ENCODE measurements around the gene SCYL1. TPM values are rescaled to one million over a fixed set of nuclear protein-coding genes. Genes with fewer than 3 reads are reported as not detected.

Gene SCYL1
- total RNA-seq, 1 donor from 2014 or later: 16.9 TPM

- no peaks in the 10 kb centered on the region for H3K9me3 ChIP-seq (ENCODE audit: low read depth)
- H3K27ac ChIP-seq: no peak overlapping the region
- H3K9ac ChIP-seq: no peak overlapping the region
- peaks cover 10% of the 10 kb centered on the region for H3K36me3 Mint-ChIP-seq
- H3K9me3 Mint-ChIP-seq: no peaks in the 10 kb centered on the region
- H3K4me3 ChIP-seq: peak overlapping the region; percentile 50
- TF ChIP-seq EZH2 (IDR thresholded peaks at IDR 0.05): peak; percentile 3
- TF ChIP-seq, protein P1, sequence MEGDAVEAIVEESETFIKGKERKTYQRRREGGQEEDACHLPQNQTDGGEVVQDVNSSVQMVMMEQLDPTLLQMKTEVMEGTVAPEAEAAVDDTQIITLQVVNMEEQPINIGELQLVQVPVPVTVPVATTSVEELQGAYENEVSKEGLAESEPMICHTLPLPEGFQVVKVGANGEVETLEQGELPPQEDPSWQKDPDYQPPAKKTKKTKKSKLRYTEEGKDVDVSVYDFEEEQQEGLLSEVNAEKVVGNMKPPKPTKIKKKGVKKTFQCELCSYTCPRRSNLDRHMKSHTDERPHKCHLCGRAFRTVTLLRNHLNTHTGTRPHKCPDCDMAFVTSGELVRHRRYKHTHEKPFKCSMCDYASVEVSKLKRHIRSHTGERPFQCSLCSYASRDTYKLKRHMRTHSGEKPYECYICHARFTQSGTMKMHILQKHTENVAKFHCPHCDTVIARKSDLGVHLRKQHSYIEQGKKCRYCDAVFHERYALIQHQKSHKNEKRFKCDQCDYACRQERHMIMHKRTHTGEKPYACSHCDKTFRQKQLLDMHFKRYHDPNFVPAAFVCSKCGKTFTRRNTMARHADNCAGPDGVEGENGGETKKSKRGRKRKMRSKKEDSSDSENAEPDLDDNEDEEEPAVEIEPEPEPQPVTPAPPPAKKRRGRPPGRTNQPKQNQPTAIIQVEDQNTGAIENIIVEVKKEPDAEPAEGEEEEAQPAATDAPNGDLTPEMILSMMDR (IDR thresholded peaks at IDR 0.05): no peak
- H3K79me2 ChIP-seq (ENCODE audit: low read depth): peaks cover 12% of the 10 kb centered on the region
- no peaks in the 10 kb centered on the region for H3K36me3 ChIP-seq
- H3K4me2 ChIP-seq: peak overlapping the region; percentile 83
- H3K27me3 ChIP-seq: peaks cover 53% of the 10 kb centered on the region
- peak overlapping the region; percentile 70 for H3K4me3 Mint-ChIP-seq
- peaks cover 44% of the 10 kb centered on the region for H3F3A ChIP-seq (ENCODE audit: low read depth)
- H3K4me1 ChIP-seq: peaks cover 16% of the 10 kb centered on the region
- peaks cover 43% of the 10 kb centered on the region for H3K4me1 Mint-ChIP-seq
- H3K27ac Mint-ChIP-seq: no peak overlapping the region
- no peak for DNase-seq (ENCODE audit: low spot score)
- peaks cover 28% of the 10 kb centered on the region for H3K27me3 Mint-ChIP-seq (ENCODE audit: insufficient read depth, low read depth)
- H2AFZ ChIP-seq (replicated peaks): peak overlapping the region; percentile 68
- H4K20me1 ChIP-seq (ENCODE audit: low read depth): peaks cover 47% of the 10 kb centered on the region
These were observed 51.5 kb downstream of the SCYL1 start for GRCh38 chr11:65576232-65576866.

DNA sequence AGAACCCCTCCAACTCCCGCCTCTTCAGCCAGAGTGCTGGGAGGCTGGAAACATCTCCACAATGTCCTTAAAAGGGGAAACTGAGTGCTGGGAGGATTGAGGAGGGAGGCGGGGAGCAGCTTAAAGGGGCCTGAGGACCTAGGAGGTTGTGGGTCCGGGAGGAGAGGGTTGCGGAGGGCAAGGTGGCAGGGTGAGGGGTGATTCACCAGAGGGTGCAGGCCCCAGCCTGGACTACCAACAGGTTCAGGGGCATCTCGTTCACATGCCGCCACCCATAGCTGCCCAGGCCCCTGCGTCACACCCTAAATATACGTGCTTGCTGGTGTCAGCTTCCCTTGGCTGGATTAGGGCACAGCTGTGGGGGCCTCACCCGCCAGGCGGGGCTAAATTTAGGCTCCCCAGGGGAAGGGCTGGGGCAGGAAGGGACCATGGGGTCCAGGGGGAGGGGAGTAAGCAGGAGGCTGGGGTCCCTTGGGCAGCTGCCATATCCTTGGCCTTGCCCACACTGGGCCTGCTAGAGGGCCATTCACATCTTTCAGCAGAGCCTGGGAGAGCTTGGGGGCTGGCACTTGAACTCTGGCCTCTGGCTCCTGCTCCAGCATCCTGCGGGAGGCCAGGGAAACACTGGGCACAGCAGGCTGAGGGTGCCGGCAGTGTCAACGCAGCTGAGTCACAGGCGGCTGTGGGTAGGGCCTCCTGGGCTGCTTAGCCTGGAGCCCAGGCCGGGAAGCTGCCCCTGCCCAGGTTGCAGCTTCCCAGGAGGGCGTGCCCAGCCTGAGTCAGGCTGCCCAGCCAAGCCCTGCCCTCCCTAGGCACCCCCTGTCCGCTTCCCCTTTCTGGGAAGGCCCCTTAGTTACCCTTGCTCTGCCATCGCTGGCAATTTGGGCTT lies 52.2 kb downstream of the SCYL1 start:
- Histone ChIP-seq H3K9me3 (ENCODE audit: low read depth) (no peaks in the 10 kb centered on the region), H3K4me3 (no peak overlapping the region), H3K36me3 (no peaks in the 10 kb centered on the region), H2AFZ (replicated peaks) (no peak overlapping the region), H3K27me3 (peaks cover 56% of the 10 kb centered on the region), H3K4me2 (no peak overlapping the region), H3K9ac (no peak overlapping the region), H3K79me2 (ENCODE audit: low read depth) (peaks cover 9% of the 10 kb centered on the region), H4K20me1 (ENCODE audit: low read depth) (peaks cover 39% of the 10 kb centered on the region), H3F3A (ENCODE audit: low read depth) (peaks cover 36% of the 10 kb centered on the region), H3K4me1 (peaks cover 12% of the 10 kb centered on the region), H3K27ac (no peak overlapping the region)
- Mint-ChIP-seq H3K27ac (no peak overlapping the region), H3K36me3 (peaks cover 10% of the 10 kb centered on the region), H3K4me3 (peak overlapping the region; percentile 70), H3K9me3 (no peaks in the 10 kb centered on the region), H3K27me3 (ENCODE audit: insufficient read depth, low read depth) (peaks cover 26% of the 10 kb centered on the region), H3K4me1 (peaks cover 35% of the 10 kb centered on the region)
- no peak for DNase-seq (ENCODE audit: low spot score)
- TF ChIP-seq EZH2 (IDR thresholded peaks at IDR 0.05): no peak

- Histone ChIP-seq H3K27me3 (peaks cover 62% of the 10 kb centered on the region), H3K9ac (no peak overlapping the region), H3K4me3 (no peak overlapping the region), H3K9me3 (ENCODE audit: low read depth) (no peaks in the 10 kb centered on the region), H3F3A (ENCODE audit: low read depth) (peaks cover 35% of the 10 kb centered on the region), H2AFZ (replicated peaks) (no peak overlapping the region), H3K79me2 (ENCODE audit: low read depth) (peaks cover 9% of the 10 kb centered on the region), H3K4me2 (no peak overlapping the region), H3K36me3 (no peaks in the 10 kb centered on the region), H3K4me1 (peaks cover 12% of the 10 kb centered on the region), H4K20me1 (ENCODE audit: low read depth) (peaks cover 38% of the 10 kb centered on the region), H3K27ac (no peak overlapping the region)
- Mint-ChIP-seq H3K4me3 (peak overlapping the region; percentile 31), H3K9me3 (no peaks in the 10 kb centered on the region), H3K27me3 (ENCODE audit: insufficient read depth, low read depth) (peaks cover 29% of the 10 kb centered on the region), H3K36me3 (peaks cover 10% of the 10 kb centered on the region), H3K27ac (no peak overlapping the region), H3K4me1 (peaks cover 33% of the 10 kb centered on the region)
- TF ChIP-seq EZH2phosphoT487 (IDR thresholded peaks at IDR 0.05) (no peak), EZH2 (IDR thresholded peaks at IDR 0.05) (no peak)
- TF ChIP-seq, protein P1 (IDR thresholded peaks at IDR 0.05): no peak
- DNase-seq (ENCODE audit: low spot score): no peak
These were observed 52.9 kb downstream of the SCYL1 start for GRCh38 chr11:65577756-65578109.

Measured in neural progenitor cell (in vitro differentiated cells).